Renal pelvis (tissue), 4 donors: Measurements from ENCODE around the gene LRG1. TPM values are rescaled to one million over a fixed set of nuclear protein-coding genes. Genes with fewer than 3 reads are reported as not detected.

Experiments used
- DNase-seq: peaks from one replicate; pipeline ENCODE4 v3.0.0-alpha.2; 2013
- polyA plus RNA-seq, 3 donors: library from polyadenylated mRNA; unstranded; fragments of 120-200 nt; gene quantifications; one replicate each; pipeline ENCODE4 v1.2.1, GENCODE V29; 2013; ENCODE audit not compliant: insufficient read length in 3 of 3

Gene LRG1
- polyA plus RNA-seq, 3 donors, result 0.69 to 1.1 (median 0.83) TPM

DNA sequence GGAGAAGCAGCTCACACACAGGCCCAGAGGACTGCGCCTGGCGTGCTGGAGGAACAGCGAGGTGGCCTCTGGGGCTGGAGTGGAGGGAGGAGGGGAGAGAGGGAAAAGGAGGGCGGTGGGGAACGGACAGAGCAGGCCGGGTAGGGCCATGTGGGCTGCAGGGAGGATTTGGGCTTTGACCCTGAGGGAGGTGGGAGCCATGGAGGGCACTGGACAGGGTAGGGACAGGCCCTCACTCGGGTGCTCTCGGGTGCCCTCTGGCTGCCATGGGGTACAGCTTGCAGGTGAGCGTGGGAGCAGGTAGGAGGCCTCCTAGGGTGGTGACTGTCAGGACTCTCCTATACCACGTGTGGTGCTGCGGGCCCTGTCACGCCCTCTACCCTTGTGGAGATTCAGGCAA lies 44.4 kb downstream of the LRG1 start:
- DNase-seq, result no peak

DNA sequence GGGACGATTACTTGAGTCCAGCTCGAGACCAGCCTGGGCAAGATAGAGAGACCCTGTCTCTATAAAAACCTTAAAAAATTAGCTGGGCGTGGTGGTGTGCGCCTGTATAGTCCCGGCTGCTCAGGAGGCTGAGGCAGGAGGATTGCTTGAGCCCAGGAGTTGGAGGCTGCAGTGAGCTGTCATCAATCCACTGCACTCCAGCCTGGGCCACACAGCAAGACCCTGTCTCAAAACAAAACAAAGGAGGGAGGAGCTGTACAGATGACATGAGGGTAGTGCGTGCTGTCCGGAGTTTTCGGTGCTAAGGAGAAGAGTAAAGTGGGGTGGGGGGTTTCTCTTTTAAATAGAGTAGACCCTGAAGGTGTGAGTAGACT lies 45.2 kb downstream of the LRG1 start:
- no peak for DNase-seq

DNA sequence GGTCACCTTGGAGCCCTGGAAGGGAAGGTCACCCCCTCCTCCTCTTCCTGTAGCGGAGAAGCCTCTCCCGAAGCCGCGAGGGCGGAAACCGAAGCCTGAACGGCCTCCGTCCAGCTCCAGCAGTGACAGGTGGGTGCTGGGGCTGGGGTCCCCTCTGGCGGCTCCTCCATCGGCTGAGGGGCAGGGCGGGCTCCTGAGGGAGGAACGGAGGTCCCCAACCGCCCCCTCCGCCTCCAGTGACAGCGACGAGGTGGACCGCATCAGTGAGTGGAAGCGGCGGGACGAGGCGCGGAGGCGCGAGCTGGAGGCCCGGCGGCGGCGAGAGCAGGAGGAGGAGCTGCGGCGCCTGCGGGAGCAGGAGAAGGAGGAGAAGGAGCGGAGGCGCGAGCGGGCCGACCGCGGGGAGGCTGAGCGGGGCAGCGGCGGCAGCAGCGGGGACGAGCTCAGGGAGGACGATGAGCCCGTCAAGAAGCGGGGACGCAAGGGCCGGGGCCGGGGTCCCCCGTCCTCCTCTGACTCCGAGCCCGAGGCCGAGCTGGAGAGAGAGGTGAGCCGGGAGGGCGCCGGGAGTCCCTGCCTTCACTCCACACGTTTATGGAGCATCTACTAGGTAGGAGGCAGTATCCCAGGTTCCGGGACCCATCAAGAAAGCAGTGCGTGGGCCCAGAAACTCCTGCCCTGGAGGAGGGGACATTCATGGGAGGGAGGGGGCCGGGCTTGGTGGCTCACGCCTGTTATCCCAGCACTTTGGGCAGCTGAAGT lies 45.7 kb downstream of the LRG1 start:
- DNase-seq, result no peak

DNA sequence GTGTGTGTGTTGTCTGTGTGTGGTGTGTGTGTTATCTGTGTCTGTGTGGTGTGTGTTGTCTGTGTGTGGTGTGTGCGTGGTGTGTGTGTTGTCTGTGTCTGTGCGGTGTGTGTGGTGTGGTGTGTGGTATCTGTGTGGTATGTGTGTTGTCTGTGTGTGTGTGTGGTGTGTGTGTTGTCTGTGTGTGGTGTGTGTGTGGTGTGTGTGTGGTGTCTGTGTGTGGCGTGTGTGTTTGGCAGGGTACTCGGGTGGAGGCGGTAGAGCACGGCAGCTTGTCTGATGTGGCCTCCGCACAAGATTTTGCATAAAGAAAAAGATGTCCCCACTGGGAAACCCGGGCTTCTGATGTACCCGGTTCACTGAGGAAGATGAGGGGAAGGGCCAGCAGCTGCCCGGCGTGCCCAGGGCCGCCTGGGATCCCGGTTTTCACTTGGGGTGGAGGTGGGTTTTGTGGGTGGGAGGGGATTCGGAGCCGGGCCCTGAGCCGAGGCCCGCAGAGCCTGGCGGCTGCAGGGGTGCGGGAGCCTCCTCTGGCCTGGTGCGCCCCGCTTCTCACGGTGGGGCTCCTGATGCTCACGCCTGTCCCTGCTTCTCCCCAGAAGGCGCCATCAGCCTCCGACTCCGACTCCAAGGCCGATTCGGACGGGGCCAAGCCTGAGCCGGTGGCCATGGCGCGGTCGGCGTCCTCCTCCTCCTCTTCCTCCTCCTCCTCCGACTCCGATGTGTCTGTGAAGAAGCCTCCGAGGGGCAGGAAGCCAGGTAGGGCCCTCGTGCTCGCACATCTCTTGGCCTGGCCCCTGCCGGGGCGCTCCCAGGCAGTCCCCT lies 46.5 kb downstream of the LRG1 start:
- no peak for DNase-seq

DNA sequence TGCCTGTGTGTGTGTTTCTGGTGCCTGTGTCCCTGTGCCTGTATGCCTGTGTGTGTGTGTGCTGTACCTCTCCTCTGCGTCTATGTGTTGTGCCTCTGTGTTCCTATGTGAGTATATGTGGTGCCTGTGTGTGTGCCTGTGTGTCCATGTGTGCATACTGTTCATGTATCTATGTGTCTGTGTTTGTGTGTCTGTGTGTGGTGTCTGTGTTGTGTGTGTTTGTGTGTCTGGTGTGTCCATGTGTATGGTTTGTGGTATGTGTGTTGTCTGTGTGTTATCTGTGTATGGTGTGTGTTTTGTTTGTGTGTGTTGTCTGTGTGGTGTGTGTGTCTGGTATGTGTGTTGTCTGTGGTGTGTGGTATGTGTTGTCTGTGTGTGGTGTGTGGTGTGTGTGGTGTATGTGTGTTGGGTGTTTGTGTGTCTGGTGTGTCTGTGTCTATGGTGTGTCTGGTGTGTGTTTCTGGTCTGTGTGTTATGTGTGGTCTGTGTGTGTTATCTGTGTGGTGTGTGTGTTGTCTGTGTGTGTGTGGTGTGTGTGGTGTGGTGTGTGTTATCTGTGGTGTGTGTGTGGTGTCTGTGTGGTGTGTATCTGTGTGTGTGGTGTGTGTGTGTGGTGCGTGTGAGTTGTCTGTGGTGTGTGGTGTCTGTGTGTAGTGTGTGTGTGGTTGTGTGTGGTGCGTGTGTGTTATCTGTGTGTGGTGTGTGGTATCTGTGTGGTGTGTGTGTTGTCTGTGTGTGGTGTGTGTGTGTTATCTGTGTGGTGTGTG lies 47.3 kb downstream of the LRG1 start:
- no peak for DNase-seq

DNA sequence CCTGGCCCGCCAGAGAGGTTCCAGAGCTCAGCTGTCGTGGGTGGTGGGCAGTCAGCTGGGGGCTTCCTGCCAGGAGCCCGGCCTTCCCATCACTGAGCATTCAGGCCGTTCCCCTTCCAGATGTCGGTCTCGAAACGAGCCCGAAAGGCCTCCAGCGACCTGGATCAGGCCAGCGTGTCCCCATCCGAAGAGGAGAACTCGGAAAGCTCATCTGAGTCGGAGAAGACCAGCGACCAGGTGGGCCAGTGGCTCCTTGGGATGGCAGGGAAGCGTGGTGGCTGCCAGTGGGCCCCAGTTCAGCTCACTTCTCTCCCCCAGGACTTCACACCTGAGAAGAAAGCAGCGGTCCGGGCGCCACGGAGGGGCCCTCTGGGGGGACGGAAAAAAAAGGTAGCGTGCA lies 48.4 kb downstream of the LRG1 start:
- DNase-seq, result no peak

DNA sequence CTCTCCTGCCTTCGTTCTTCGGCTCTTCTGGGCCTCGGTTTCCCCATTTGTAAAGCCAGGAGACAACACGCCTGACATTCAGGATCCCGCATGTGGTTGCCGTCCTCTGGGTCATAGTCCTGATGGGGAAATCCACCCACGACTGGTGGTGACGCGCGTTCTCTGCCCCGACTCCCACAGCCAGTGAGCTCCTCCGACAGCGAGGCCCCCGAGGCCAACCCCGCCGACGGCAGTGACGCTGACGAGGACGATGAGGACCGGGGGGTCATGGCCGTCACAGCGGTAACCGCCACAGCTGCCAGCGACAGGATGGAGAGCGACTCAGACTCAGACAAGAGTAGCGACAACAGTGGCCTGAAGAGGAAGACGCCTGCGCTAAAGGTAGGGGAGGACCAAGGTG lies 51.3 kb downstream of the LRG1 start:
- DNase-seq, result no peak

DNA sequence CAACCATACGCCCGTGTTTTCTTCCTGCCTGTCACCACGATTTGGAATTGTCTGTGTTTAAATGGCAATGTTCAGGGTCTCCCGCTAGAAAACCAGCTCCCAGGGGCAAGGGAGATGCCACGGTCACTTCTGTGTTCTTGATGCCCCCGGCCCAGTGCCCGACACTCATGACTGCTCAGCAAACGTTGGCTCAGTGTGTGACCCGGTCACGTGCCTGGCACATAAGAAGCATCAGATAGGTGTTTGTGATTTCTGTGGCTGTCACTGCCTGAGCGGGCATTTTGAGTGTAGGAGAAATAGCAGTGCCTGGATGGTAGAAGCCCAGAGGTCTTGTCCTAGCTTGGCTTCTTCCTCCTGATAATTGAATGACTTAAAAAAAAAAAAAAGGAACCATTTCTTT lies 52.3 kb downstream of the LRG1 start:
- no peak for DNase-seq

Other genes starting within 250 kb of the LRG1 start
- under 1 TPM; 0.30 to 0.69 (median 0.41) TPM for gene TMIGD2, start 237.6 kb downstream of the LRG1 start, polyA plus RNA-seq
- gene FSD1, start 235.4 kb downstream of the LRG1 start, polyA plus RNA-seq, result 1 to 10 TPM; 6.7 to 9.0 (median 8.4) TPM
- 10 to 100 TPM; 24.4 to 33.7 (median 31.4) TPM for gene STAP2, start 201.2 kb downstream of the LRG1 start, polyA plus RNA-seq
- gene MPND, start 196.5 kb downstream of the LRG1 start, polyA plus RNA-seq, result 10 to 100 TPM; 29.3 to 33.8 (median 31.8) TPM
- 10 to 100 TPM; 63.5 to 82.4 (median 78.2) TPM for gene SH3GL1, start 139.5 kb downstream of the LRG1 start, polyA plus RNA-seq
- 10 to 100 TPM; 23.6 to 26.1 (median 24.3) TPM for gene CHAF1A, start 137.4 kb downstream of the LRG1 start, polyA plus RNA-seq
- gene UBXN6, start 82.2 kb downstream of the LRG1 start, polyA plus RNA-seq, result 100 to 1,000 TPM; 108 to 137 (median 111) TPM
- gene HDGFL2, start 67.7 kb downstream of the LRG1 start, polyA plus RNA-seq, result 100 to 1,000 TPM in 1 of 3 donors, 10 to 100 TPM in 2; 89.2 to 106 (median 90.7) TPM
- 1 to 10 TPM; 1.1 to 1.5 (median 1.4) TPM for gene PLIN4, start 21.6 kb downstream of the LRG1 start, polyA plus RNA-seq
- gene PLIN5, start 4.8 kb downstream of the LRG1 start, polyA plus RNA-seq, result 1 to 10 TPM; 3.3 to 8.0 (median 7.7) TPM
- gene SEMA6B, start 19.6 kb upstream of the LRG1 start, polyA plus RNA-seq, result 1 to 10 TPM; 2.5 to 3.9 (median 3.1) TPM
- gene TNFAIP8L1, start 99.5 kb upstream of the LRG1 start, polyA plus RNA-seq, result 10 to 100 TPM; 13.3 to 15.1 (median 13.5) TPM
- gene MYDGF, start 130.3 kb upstream of the LRG1 start, polyA plus RNA-seq, result 10 to 100 TPM; 76.1 to 93.4 (median 83.7) TPM
- 10 to 100 TPM; 18.2 to 28.0 (median 24.3) TPM for gene DPP9, start 183.8 kb upstream of the LRG1 start, polyA plus RNA-seq